GM18511 (cell line): ENCODE results near the gene ANKUB1.

Experiments used
- ATAC-seq: cut with Tn5 transposase; IDR thresholded peaks from one replicate; pipeline ENCODE4 v1.9.1; 2021; ENCODE audit warnings: mild to moderate bottlenecking, moderate library complexity; ENCODE audit not compliant: unreplicated experiment

ANKUB1 gene

DNA sequence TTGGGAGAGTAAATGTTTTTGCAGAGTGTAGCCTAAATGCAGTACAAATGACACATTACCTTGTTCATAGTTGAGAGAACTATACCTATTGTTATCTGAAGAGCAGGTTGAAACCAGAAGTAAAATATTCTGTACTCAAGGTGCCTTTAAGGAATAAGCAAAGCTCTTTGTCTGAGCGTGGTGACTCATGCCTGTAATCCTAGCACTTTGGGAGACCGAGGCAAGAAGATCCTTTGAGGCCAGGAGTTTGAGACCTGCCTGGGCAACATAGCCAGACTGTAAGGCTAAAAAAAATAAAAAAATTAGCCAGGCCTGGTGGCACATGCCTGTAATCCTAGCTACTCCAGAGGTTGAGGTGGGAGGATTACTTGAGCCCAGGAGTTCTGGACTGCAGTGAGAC lies 18.5 kb upstream of the ANKUB1 start:
- no peak for ATAC-seq

DNA sequence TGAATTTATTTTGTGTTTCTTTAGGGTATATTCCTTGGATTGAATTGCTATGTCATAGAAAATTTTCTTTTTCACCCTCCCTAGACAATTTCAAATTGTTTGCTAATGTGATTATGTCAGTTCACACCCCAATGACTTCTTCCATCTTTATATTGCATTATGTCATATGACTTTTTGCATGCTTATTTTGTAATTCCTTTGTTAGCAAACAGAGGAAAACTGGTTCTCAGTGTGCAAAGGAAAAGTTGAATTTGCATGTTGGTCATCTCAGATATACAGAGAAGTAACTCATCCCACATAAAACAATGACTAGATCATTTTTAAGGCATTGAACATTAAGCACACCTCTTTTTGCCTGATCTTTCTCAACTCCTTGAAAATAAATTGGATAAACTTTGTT lies 17.3 kb upstream of the ANKUB1 start:
- ATAC-seq, result no peak

DNA sequence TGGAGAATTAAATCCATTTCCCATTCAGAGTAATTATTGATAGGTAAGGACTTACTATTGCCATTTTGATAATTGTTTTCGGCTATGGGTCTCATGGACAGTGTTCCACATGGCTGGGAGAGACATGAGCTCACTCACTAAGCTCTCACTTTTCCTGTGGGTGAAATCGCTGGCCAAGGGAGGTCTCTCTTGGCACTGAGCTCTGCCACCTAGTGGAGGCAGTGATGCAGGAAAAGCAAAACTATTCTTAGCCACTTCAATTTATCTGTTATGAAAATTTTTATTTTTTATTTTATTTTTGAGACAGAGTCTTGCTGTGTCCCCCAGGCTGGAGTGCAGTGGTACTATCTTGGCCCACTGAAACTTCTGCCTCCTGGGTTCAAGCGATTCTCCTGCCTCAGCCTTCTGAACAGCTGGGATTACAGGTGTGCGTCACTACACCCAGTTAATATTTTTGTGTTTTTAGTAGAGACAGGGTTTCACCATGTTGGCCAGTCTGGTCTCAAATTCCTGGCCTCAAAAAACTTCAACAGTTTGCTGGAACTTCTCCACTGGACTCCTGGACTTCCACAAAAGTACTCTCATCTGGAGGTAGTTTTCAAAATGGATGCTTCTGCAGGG lies 16.0 kb upstream of the ANKUB1 start:
- no peak for ATAC-seq

DNA sequence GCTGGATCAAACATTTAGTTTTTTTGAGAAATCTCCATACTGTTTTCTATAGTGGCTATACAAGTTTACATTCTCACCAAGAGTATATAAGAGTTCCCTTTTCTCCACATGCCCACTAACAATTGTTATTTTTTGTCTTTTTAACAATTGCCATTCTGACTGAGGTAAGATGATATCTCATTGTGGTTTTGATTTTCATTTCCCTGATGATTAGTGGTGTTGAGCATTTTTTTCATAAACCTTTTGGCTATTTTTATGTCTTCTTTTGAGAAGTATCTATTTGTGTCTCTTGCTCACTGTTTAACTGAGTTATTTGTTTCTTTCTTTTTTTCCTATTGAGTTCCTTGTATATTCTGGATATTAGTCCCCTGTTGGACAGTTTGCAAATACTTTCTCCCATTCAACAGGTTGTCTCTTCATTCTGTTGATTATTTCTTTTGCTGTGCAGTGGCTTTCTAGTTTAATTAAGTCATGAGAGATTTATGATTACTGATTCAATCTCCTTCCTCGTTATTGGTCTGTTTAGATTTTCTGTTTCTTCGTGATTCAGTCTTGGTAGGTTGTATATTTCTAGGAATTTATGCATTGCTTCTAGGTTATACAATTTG lies 13.9 kb upstream of the ANKUB1 start:
- no peak for ATAC-seq

DNA sequence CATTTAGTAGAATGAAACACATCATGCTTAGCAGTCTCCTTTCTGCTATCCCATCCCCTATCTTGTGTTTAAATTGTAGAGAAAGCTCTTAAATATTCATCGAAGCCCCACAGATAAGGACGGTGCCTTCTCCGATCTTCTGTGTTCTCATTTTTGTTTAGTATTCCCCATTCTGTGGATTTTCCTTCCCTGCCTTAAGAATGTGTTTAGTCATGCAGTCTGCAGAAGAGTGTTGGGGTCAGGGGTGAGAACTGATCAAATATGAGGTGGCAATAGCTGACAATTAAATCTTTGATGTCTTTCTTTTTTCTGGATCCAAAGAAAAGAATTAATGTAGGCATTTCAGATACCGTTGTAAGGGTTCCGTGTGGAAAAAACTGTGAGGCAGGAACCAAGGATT lies 9.3 kb upstream of the ANKUB1 start:
- ATAC-seq, result no peak

DNA sequence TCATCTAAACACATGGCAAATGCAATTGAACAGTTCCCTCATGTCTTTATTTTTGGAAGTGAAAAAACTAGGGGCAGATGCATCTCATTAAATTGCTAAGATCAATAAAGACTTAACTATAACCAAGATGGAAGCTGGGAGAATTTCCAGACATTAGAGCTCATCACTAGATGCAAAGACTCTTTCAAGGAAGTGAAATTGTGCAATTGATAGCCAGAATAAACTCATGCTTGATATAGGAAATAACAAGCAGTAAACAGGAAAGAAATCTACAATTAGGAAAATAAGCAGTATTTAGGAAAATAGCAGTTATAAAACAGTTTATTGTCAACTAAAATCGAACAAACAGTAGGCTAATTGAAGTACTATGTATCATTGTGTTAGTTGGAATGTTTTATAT lies 8.8 kb upstream of the ANKUB1 start:
- ATAC-seq, result no peak

DNA sequence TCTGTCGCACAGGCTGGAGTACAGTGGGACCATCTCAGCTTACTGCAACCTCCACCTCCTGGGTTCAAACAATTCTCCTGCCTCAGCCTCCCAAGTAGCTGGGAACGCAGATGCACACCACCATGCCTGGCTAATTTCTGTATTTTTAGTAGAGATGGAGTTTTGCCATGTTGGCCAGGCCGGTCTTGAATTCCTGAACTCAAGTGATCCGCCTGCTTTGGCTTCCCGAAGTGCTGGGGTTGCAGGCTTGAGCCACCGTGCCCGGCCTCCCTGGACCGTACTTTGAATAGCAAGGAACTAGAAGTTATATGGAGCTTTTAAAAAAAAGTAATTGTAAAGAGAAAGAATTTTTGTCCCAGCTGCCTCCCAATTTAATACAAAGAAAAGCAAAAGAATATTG lies 8.3 kb upstream of the ANKUB1 start:
- ATAC-seq, result no peak

DNA sequence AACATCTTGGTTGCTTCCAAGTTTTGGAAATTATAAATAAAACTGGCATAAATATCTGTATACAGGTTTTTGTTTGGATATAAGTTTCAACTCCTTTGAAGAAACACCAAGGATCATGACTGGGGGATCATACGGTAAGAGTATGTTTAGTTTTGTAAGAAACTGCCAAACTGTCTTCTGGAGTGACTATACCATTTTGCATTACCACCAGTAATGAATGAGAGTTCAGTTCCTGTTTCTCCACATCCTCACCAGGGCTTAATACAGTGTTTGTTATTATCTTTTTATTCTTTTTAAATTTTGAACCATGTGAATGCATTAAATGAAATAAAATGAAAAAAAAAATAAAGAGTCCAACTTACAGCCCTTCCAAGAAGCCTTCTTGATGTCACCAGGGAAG lies 3.7 kb upstream of the ANKUB1 start:
- no peak for ATAC-seq

DNA sequence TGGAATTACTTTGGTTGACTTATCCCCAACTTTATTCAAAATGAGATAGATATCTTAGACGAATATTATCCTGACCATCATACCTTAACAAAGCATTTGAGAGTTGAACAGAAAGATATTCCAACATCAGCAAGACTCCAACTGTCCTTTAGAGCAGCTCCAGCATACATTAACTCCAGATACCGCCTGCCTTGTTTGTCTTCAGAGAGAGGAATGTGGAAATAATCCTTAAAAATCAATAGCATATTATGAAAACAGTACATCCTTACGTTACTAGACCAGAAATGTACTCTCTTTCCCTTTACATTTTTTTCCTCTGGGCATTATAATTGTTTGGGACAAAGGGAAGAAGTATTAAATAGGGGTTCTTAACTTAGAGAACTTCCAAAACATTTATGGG lies 1.7 kb downstream of the ANKUB1 start:
- ATAC-seq, result no peak

DNA sequence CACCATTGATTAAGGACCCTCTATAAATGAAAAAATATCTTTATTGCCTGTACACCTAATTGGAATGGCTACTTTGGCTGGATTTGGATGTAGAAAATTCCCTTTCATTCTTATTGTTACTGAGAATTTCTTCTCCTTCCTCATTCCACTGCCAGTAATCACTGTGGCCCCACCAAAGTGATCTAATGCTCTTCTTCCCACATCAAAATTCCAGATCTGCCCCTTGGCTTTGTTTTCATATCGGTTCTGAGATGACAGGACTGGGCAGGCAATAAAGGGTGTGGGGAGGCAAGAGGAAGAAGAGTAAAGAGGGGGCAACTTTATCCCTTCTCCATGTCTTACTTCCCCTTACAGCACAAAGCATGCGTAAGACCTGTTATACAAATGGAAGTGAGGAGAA lies 2.1 kb downstream of the ANKUB1 start:
- ATAC-seq, result no peak

DNA sequence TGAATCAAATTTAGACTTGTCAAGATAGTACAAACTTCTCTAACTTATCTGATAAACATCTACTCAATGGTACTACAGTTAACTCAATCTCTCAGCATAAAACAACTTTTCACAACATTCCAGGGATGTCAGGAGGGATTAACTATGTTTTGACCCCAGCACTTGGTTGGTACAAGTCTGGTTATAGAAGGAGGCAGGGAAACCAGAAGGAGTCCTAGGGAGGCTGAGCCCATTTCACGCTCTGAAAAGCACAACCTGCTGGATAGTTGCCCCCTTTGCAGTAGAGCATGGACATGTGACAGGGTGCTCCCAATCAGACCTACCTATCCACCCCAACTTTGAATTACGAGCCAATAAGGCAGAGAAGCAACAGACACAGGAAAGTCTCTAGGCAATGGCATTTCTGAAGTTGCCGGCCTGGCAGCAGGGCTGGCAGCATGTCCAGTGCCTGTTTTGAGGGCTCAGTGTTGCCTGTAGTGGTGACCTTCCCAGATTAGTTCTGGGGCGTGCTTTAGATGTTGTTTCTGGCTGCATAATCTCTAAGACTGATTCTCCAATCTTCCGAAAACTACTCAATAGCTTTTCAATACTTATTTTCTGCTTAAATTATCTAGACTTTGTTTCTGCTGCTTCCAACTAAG lies 8.2 kb downstream of the ANKUB1 start:
- ATAC-seq, result no peak

DNA sequence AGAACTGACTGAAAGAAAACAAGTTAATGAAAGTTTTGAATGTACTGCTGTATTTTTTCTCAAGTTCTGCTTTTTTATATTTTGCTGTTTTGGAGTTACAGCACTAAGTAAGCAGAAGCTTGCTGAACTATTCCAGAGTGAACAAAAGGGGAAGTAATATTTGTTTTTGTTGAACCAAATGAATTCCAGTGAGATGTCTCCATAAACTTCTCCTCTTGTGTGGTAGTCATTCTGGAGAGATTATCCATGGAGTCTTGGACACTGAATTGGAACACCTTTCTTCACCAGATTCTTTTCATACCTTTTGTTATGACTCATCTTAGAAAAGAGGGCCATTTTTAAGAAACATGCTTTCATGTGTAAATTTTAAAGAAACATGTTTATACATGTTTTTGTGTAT lies 8.8 kb downstream of the ANKUB1 start:
- ATAC-seq, result no peak

DNA sequence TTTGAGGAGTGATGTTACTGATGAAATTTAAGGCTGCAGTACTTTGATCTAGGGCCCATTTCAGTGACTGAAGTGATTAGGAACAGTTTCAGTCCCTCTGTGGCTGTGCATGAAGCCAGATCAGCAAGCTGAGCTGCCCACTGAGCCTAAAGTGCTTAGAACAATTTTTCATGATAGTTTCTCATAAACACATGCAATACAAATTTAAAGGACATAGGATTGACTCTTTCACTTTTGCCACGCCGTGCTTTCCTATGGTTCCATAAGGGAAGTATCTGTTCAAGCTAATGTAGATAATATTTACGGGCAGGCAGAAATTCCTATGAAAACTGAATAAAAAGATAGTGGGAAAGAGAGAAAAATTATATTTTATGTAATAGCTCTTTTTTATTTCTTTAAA lies 10.6 kb downstream of the ANKUB1 start:
- ATAC-seq, result no peak

DNA sequence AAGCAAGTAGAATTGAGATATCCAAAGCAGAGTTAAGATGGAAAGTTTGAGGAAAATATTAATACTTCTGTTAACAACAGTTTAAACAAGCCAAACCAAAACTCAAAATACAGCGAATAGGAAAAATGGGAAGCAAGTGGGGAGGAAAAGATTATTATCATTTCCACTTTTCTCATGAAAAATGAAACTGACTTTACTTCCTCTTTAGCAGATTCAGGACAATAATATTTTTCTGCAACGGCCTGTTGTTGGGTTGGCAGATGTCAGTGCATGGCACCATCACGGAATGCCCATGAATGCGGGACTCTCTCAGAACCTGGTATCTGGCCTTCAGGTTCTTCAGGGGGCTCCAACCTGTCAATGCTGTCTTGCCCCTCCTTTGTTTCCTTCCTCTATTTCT lies 11.1 kb downstream of the ANKUB1 start:
- no peak for ATAC-seq

DNA sequence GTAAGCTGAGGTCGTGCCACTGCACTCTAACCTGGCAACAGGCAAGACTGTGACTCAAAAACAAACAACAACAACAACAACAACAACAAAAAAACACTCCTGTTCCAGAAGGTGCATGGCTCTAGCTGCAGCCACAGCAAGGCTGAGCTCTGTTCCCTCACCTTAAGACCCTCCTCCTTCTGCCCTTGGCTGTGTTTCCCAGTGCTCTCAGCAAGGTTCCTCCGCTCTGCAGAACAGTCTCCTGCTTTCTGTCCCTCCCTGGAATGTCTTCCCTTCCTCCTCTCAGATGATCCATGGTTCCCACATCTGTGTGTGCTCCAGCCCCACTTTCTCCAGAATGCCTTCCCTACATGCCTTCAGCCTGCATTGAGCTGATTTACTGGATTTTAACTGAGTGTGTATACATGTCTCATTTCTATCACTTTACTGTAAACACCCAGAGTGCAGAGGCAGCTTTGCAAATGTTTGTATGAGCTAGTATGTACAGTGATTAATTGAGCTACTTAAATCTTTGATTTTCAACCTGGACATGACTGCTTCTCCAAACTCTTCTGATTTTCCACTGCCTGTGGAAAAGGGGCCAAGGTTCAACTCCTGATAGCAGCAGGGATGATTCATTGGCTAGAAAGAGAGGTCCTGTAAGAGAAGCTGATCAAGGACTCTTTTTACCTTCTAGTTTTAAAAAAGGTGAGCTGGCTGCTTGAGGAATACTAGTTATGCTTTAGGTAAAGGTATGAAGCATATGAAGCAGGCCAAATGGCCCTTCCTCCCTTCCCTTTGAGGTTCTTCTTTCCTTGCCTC lies 14.7 kb downstream of the ANKUB1 start:
- ATAC-seq, result no peak

DNA sequence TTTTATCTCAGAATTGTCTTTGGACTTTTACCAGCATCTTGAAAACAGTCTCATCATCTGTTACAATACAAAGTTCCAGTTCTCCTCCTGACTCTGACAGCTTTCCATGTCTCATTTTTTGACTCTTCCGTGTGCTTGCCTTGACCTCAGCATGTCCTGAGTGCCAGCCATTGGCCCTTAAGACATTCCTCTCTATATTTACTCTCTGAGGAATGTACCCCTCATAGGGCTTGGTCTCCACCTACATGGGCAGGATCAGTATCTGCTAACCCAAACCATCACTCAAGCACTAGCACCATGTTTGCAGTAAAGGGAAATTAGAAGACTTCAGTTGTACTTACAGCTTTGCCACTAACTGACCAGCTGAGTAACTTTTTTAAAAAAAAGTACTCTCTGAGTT lies 16.2 kb downstream of the ANKUB1 start:
- no peak for ATAC-seq

DNA sequence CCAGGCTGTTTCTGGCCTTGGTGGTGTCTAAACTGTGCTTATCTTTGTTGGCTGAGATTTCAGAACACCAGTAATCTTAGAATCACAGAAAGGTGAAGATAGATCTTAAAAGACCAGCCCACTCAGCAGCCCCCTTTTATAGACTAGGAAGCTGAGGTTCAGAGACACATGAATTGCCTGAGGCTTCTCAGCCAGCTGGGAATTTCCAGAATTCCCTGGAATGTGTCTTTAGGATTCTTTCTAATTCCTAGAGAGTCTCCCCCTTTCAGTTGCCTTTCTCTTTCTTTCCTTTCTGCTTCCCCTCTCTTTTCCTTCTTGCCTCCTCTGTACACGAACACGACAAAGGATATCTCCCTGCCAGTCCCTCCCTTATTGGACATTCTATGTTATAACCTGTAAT lies 19.5 kb downstream of the ANKUB1 start:
- ATAC-seq, result no peak

DNA sequence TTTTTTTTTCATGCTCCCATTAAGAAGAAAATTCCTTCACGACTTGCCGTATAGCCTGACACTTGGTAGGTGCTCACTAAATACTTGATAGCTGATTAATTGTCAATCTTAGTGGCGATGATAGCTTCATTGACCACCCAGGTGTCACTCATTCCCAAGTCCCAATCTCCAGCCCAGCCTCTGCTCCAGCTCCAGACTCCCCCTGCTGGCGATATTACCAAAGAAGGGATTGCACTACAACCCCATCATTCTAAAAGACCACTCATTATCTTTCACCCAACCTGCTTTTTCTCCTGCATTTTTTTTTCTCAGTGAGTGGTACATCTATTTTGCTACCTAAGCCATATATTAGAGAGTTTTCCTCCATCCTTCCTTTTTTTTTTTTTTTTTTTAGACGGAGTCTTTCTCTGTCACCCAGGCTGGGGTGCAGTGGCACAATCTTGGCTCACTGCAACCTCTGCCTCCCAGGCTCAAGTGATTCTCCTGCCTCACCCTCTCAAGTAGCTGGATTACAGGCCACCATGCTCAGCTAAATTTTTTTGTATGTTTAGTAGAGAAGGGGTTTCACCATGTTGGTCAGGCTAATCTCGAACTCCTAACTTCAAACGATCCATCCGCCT lies 20.6 kb downstream of the ANKUB1 start:
- no peak for ATAC-seq

DNA sequence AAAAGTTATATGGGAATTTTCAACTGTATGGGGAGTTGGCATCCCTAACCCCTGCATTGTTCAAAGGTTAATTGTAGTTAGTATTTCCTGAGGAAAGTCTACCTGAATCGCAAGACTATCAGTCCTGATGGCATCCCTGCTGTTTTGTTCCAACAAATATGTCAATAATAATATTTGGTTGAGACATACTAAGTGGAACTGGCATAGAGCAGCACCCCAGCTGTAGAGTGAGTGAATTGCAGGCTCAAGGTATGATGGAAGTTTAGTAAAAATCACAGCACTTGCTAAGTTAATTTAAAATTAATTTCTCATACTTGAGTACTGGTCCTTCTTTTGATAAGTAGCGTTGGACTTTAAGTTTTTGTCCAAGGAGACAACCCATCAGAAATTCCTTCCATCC lies 22.1 kb downstream of the ANKUB1 start:
- ATAC-seq, result no peak

DNA sequence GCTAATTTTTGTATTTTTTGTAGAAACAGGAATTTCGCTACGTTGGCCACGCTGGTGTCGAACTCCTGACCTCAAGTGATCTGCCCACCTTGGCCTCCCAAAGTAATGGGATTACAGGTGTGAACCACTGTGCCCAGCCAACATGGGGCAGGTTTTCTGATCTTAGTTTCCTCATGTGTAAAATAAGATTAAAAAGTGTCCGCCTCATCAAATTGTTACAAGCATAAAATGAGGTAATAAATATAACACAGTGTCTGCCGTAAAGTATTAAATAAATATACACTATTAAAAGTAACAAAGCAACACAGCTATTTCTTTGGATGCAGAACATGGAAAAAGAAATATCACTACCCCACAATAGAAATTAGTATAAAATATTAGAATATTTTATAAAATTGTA lies 23.6 kb downstream of the ANKUB1 start:
- ATAC-seq, result no peak

DNA sequence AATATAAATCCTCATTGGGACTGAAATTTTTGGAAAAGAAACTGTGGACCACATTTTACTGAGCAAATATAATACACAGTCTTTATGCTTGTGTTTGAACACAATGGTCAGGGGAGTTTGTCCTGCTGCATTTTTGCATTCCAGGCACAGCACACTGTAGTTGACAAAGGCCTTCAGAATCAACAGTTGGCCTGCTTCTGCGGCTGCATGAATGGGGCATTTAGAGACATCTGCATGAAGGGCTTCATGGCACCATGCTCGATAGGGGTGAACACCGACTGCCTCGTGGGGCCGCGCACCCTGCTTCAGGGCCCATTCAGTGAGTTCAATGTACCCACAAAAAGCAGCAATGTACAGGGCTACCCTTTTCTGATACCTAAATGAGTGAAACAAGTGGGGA lies 24.6 kb downstream of the ANKUB1 start:
- no peak for ATAC-seq
